Stimulated activated CD4-positive, alpha-beta T cell treated with anti-CD3 and anti-CD28 coated beads, Interleukin-15, amount 100 ng/mL, for 1 hour (primary cell): ENCODE results near the gene SERPINB6.
A peak's percentile ranks its signal among the peaks of the same experiment; 100 is the strongest.

Experiments used
- DNase-seq, 2 donors: peaks; one replicate each; pipeline ENCODE4 v3.0.0-alpha.2; 2020; ENCODE audit warnings: low read depth in 1 of 2, low spot score in 1 of 2

SERPINB6 gene

GRCh38 chr6:2999618-3000557, 28.5 kb upstream of the SERPINB6 start, which contains the start of gene NQO2:
Gene NQO2, plus strand, starts transcription at chr6:2999894. Its CDS starts 6,659 bp downstream, at chr6:3006553.
- peak; percentile 88 for DNase-seq

- no peak for DNase-seq
These were observed 27.7 kb upstream of the SERPINB6 start for GRCh38 chr6:2998998-2999617.

DNA sequence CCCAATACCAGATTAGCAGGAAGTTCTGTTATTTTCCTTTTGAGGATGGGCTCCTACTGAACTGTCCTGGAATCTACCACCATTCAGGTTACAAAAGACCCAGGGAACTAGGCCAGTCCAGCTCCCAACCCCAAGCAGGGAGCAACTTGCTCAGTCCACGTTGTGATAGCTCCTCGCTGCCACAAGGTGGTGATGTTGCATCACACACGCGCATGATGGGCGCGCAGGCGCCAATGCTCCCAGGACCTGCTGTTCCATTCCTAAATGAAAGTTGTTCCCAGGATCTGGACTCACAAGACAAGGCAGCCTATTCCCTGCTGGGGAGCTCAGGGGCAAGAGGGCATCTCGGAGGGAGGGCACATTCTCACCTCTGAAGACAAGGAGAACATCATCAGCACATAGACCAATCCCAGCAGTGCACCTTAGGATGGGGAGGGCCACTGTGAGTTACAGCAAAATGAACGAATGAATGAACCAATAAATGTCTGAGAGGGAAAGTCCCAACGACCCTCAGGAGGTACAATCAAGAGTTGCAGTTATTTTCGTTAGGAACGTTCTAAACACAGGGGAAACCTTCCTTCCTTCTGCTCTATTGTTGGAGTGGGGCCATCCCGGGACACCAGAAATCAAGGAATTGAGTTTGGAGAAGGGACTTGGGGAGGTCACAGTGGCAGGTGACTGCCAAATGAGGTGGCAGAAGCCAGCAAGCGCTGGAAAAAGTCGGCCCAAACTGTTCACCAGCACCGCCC, 27.1 kb upstream of the SERPINB6 start:
- peak in 1 of 2 donors; percentile 33 for DNase-seq

- no peak for DNase-seq
These were observed 22.5 kb upstream of the SERPINB6 start for GRCh38 chr6:2993755-2994317.

- no peak for DNase-seq
These were observed 21.1 kb upstream of the SERPINB6 start for GRCh38 chr6:2992330-2992979.

DNA sequence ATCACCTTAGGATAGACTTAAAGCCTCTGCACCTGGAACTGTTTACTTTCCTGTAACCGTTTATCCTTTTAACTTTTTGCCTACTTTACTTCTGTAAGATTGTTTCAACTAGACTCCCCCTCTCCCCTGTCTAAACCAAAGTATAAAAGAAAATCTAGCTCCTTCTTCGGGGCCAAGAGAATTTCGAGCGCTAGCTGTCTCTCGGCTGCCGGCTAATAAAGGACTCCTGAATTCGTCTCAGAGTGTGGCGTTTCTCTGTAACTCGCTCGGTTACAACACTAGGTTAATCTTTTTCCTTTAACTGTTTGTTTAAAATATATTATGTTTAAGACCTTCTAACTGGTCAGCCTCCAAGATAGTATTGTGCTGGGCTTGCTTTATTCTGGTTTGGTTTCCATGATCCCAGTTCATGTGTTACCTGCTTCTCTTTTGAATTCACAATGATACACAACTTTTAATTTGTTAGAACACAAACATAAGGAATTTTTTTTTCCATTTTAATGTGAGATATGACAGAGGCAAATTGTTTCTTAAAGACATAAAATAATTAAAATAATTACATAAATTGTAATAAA, 19.7 kb upstream of the SERPINB6 start:
- no peak for DNase-seq

GRCh38 chr6:2990248-2990931, 19.0 kb upstream of the SERPINB6 start:
- no peak for DNase-seq

DNA sequence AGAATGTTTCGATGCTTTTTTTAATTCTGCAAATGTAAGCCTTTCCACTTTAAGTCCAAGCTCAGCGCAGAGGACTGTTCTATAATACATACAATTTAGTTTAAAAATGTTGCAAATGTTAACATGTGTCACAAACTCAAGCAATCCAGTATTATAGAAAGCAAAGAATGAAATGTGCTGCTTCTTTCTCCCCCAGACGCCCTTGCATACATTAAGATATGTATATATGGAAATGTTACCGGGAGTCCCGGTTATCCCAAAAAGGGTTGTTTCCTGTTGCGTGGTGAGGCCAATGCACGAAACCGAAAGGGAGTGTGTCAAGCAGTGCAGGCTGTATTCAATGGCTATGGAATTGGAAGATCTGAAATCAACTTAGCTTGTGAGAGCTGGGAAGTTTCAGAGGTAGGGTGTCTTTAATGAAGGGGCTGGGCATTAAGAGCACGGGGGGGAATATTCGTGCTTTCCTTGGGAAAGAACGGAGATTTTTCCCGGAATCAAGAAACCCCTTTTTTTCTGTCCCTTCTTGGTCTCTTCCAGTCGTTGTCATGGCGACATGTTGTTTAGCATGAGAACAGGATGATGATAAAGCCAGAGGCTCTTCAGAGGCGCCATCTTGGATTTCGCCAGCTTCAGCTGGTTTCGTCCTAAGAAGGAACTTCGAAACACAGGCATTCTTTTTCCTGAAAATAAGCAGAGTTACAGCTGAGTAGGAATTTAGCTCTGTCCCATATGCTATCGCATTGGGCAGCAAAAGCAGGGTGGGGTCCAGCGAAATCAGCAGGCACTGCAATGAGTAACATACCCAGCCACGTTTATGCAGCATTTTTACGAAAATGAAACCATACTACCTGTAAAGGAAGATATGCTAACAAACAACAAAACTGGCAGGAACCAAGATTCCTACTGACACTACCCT, 18.2 kb upstream of the SERPINB6 start:
- peak; percentile 26 to 47 for DNase-seq

DNA sequence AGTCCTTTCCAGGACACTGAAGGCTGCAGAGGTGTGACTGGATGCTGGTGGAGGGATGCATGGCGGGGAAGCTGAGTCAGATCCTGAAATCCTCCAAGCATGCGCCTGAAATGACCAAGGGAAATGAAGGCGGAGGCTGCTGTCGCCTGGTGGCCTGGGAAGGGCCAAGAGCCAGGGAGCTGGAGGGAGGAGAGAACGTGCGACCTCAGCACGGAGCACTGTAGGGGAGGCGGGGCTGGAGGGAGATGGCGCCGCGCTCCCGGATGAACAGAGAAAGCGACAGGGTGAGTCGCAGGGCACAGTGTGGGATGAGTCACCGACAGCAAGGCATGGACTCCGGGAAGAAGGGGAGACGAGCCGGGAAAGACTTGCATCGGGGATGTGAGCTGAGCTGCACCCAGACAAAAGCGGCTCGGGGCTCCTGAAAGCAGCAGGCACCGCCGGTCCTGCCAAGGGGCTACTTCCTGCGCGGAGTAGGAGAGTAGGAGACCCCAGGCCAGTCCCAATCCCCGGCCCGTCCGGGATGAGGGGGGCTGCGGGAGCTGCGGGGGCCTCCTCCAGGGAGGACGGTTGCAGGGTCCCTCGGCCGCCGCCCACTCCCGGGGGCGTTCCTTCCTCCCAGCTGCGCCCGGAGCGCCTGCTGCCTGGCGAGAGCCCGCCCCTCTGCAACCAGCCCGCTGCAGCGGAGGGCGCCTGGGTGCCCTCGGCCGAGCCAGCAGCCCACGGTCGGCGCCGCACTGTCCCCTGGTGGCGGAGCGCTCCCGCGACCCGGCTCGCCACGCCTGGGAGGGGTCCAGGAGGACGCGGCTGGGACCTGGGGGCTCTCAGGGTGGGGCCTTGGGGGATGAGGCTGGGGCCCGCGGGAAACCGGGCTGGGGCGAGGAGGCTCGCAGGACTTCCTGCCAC, 17.3 kb upstream of the SERPINB6 start:
- DNase-seq: peak; percentile 63 to 67

GRCh38 chr6:2988094-2988425, 16.7 kb upstream of the SERPINB6 start:
- no peak for DNase-seq

GRCh38 chr6:2986722-2987221, 15.4 kb upstream of the SERPINB6 start:
- no peak for DNase-seq

DNA sequence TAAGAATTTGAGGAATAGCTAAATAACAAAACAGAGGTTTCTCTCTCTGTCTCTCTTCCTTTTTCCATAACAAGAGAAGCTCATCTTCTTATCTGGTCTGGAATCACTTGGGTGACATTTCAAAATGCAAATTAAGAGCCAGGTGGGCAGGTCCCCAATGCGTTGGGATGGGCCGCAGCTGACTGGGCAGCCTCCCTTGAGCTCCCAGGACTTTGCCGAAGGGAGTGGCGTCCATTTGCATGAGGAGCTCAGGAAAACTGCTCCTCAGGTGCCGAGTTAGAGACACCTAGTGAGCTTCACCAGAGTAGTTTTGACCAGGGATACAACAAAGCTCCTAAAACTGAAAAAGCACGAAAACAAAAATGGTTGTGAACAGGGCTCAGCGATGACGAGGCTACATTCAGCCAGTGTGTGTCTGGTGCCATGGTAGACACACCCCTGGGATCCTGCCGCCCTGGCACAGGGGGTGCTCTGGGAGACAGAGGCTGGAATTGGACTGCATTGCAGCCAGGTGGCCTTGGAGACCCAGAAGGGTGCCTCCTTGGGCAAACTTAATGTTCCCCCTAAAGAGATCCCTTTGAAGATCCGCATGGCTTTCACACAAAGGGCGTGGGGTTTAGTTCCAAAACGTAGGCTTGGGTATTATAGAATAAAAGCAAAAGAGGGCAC, 13.5 kb upstream of the SERPINB6 start:
- DNase-seq: no peak

DNA sequence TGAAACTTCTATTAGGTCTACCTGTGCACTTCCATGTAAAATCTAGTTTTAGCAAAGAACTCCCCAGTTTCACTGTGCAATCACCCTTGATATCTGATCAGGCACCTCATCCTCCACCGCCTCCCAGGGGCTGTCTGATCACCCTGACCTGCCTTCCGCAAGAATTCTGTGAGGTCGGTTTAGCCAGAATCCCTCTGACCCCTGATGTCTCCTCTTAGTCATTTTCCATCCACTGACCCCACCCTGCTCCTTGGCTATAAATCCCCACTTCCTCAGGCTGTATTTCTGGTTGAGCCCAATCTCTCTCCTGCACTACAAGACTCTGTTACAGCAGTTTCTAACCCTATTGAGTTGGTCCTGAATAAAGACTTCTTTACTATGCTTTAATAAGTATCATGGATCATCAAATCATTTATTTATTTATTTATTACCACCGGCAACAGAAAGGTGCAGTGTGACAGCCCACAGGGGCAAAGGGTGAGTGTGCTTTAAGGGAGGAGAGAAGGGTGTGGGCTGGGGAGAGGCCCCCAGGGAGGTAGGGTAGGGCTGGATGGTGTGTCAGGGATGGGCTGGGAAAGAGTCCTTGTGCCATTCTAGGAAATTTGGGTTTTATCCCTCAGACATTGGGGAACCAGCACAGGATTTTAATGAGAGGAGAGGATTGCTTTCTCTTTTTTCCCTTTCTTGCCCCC, 11.2 kb upstream of the SERPINB6 start:
- DNase-seq: no peak

DNA sequence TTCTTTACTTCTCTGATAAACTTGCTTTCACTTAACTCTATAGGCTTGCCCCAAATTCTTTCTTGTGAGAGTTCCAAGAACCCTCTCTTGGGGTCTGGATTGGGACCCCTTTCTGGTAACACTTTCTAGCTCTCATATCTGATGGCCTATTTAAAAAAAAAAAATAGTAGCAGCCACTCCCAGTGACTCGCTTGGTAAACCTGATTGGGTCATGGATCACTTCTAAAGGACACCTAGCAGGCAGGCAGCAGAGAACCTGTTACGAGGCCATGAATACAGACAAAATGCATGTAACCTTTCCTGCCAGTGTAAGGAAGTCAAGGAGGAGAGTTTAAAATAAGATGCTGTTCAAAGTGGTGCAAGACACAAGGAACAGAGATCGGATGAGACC, 9.1 kb upstream of the SERPINB6 start:
- DNase-seq: no peak

GRCh38 chr6:2979819-2980464, 8.6 kb upstream of the SERPINB6 start:
- DNase-seq: no peak

DNA sequence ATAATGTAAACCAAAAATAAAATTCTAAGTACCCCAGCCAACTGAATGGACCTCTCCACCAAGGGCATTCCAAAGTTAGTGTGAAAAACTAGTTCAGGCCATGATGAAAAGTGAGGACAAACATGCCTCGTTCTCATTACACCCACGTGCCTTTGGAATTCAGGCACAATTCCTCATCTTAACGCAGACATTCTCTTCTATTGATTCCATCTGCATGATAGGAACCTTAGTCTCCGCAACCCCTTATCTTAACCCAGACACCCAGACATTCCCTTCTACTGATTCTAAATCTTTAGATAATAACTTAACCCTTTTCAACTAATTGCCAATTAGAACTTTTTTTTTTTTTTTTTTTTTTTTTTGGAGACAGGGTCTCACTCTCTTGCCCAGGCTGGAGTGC, 7.6 kb upstream of the SERPINB6 start:
- no peak for DNase-seq
